COLO829 (cell line): ENCODE data around the gene PDILT.
"Not testable (repeated sequence)": the region's sequence is repeated elsewhere in the genome, so short reads cannot be mapped to it uniquely, and the experiment has no call there.

Source experiments
- DNase-seq: peaks from one replicate; pipeline ENCODE4 v3.0.0; 2012; ENCODE audit warnings: low spot score

Gene PDILT

DNA sequence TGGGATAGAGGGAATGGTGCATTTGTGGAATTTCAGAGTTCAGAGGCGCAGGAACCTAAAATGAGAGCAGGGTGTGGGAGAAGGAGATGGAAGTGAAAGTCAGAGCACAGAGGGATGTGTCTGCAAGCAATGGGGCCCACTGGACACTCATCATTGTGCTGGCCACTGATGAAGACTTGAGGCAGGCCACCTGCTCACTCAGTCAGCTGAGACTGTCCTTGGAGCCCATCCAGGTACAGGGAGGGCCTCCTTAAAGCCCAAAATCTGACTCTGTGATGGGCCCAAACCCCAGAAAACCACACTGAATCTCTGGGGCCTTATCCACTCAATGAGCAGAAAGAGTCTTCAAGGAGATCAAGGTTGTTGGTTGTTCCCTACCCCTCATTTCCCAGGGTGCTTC lies 82.9 kb downstream of the PDILT start:
- DNase-seq = no peak

GRCh38 chr16:20321051-20321450 lies 83.5 kb downstream of the PDILT start:
- not testable (repeated sequence) for DNase-seq

DNA sequence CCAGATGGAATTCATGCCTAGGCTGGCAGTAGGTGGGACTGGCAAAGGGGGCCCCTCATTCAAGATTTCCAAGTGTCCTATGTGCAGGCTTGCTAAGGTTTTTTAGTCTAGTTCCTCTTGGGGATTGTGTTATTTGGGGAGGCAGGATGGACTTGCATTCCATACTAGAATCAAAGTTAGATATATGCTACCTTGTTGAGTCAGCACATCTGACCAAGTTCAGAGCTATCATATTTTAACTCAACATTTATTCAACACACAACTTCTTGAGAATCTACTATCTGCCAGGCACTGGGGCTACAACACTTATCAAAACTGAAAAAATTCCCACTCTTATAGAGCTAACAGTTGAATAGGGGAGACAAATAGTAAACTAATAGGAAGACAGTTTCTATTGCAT lies 83.9 kb downstream of the PDILT start:
- DNase-seq = no peak

GRCh38 chr16:20320178-20320577 lies 84.4 kb downstream of the PDILT start:
- no peak for DNase-seq

DNA sequence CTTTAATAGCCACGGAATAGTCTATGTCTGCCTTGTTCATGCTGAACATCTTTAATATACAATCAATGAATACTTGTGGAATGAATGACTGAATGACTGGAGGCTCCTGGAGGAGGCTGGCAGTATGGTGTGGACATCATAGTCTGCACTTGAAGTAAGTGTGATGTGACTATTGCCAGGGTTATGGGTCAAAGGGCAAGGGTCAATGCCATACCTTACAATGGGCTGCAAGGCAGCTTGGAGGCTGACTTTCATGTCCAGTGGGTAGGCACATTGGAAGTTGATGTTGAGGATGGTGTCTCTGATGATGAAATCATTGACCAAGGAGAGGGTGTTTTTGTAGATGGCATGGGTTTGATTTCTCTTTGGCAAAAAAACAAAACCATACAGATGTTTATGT lies 85.1 kb downstream of the PDILT start:
- no peak for DNase-seq

- no peak for DNase-seq
Observed at GRCh38 chr16:20318437-20318836, 86.1 kb downstream of the PDILT start.

DNA sequence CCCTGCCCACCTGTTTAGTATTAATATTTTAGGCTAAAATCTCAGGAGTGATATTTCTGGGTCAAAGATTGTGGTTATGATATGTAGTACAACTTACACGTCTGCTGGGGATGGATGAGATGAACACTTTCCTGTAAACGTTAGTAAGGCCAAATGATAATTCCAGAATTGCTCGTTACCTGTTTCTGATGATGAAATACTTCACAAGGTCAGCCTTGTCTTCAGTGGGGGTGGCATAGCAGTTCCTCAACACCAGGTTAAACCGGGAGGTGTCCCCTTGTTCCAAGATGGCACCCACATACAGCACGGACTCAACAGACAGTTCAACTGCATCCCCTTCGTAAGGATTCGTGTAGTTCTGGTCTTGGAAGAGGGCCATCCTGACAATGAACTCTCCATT lies 86.5 kb downstream of the PDILT start:
- DNase-seq = no peak

DNA sequence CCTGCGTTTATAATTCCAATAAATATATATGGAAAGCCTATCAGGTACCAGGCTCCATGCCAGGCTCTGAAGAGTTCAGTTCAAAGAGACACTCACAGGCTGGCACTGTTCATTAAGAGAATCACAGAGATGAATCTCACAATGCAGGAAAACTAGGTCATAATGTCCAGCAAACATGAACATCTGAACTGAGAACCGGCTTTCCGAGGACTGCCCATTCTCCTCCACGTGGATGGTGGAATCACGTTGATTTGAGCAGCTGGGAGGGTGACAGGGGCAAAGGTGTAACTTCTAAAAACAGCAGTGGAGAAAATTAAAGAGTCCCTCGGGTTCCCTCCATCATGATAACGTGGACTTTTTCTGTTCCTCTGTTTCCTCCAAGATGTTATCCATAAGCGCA lies 87.4 kb downstream of the PDILT start:
- DNase-seq = no peak

- no peak for DNase-seq
Observed at GRCh38 chr16:20316715-20317114, 87.8 kb downstream of the PDILT start.

- no peak for DNase-seq
Observed at GRCh38 chr16:20315764-20316163, 88.8 kb downstream of the PDILT start.

GRCh38 chr16:20314575-20314974 lies 90.0 kb downstream of the PDILT start:
- DNase-seq = no peak

- no peak for DNase-seq
Observed at GRCh38 chr16:20313741-20314140, 90.8 kb downstream of the PDILT start.

DNA sequence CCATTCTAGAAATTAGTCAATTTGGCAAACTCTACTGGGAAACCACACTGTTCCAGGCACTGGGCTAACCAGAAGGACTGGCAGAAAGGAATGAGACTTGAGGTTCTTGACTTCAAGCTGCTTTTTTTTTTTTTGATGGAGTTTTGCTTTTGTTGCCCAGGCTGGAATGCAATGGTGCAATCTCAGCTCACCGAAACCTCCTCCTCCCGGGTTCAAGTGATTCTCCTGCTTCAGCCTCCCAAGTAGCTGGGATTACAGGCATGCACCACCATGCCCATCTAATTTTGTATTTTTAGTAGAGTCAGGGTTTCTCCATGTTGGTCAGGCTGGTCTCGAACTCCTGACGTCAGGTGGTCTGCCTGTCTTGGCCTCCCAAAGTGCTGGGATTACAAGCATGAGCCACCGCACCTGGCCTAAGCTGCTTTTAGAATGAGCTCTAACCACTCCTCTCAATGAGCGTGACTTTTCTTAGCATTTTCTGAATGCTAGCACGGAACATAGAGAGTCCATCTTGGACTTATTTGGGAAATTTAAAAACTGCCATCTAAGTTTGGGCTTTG lies 91.9 kb downstream of the PDILT start:
- DNase-seq = not testable (repeated sequence)

GRCh38 chr16:20311548-20311947 lies 93.0 kb downstream of the PDILT start:
- no peak for DNase-seq

DNA sequence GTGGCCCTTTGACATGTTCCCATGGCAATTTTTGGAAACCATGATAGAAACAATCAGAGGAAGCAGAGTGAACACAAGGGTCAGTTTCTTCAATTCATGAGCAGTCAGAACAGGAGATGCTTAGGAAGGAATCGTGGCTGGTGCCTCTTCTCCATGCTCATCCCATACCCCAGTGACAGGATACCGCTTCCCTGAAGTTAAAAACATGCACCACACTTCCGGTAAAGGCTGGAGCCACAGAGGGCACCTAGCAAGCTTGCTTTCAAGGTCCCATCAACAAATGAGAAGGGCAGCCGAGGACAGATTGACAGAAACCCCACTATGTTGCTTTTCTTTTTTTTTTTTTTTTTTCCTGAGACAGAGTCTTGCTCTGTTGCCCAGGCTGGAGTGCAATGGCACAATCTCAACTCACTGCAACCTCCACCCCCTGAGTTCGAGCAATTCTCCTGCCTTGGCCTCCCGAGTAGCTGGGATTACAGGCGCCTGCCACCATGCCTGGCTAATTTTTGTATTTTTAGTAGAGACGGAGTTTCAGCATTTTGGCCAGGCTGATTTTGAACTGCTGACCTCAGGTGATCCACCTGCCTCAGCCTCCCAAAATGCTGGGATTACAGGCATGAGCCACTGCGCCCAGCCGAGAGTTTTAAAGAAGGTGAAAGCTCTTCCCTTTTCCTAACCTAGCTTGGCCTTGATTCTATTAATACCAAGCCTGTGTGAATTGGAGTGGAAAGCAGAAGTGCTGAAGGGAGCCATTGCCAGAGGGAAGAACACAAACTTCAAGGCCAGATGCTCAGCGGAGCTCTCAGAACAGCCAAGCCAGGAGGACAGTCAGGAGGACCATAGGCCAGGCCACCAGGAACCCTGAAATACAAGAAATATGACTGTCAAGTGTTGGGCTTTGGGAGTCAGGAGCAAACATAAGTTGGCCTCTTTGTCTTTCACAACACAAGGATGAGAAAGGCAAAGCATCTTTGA lies 93.8 kb downstream of the PDILT start:
- no peak for DNase-seq

DNA sequence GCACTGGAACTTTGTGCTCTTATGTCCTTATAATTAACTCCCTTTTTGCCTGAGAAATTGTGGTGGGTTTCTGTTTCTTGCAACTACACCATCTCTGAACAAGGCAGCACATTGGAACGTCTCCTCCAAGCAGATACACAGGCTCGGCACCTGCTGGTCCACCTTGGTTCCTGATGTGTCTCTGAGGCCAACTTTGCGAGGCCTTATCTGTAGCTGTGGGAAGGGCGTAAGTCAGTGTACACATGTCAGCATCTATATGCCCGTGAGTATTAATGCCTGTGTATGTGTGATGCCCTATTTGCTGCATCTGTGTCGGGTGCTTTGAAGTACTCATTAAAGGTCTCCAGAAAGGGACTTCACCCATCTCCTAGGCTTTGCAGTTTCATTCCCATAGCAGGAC lies 94.8 kb downstream of the PDILT start:
- no peak for DNase-seq
